ENCODE results near the gene TANGO2.

- TF ChIP-seq CTCF (IDR thresholded peaks at IDR 0.05): no peak
- no peak for TF ChIP-seq POLR2A (IDR thresholded peaks at IDR 0.05)
These were observed 64.7 kb downstream of the TANGO2 start for GRCh38 chr22:20085651-20086050.
